Stimulated activated memory B cell treated with anti-CD40 and anti-IgM and Interleukin-4, amounts not matched to agents 10 μg/mL and 1 μg/mL and 100 μg/mL, for 72 hours (primary cell): ENCODE data around the gene C1QTNF2.
"Not testable (repeated sequence)": the region's sequence is repeated elsewhere in the genome, so short reads cannot be mapped to it uniquely, and the experiment has no call there.

Source experiments
- ATAC-seq: fragments of 150-1000 bp; cut with Tn5 transposase; 2 replicates; pipeline ENCODE4 v1.10.0; 2021
- H3K27ac Mint-ChIP-seq: one replicate; pipeline ENCODE4 v1.8.0; 2022; ENCODE audit warnings: mild to moderate bottlenecking, mixed read lengths
- H3K27me3 Mint-ChIP-seq: one replicate; pipeline ENCODE4 v1.8.0; 2022; ENCODE audit warnings: mixed read lengths
- H3K36me3 Mint-ChIP-seq: one replicate; pipeline ENCODE4 v1.8.0; 2022; ENCODE audit warnings: mixed read lengths
- H3K4me1 Mint-ChIP-seq: one replicate; pipeline ENCODE4 v1.8.0; 2022; ENCODE audit warnings: mixed read lengths
- H3K4me3 Mint-ChIP-seq: one replicate; pipeline ENCODE4 v1.8.0; 2022; ENCODE audit warnings: mild to moderate bottlenecking, moderate library complexity, mixed read lengths
- H3K9me3 Mint-ChIP-seq: one replicate; pipeline ENCODE4 v1.8.0; 2022; ENCODE audit warnings: mixed read lengths

C1QTNF2 gene

DNA sequence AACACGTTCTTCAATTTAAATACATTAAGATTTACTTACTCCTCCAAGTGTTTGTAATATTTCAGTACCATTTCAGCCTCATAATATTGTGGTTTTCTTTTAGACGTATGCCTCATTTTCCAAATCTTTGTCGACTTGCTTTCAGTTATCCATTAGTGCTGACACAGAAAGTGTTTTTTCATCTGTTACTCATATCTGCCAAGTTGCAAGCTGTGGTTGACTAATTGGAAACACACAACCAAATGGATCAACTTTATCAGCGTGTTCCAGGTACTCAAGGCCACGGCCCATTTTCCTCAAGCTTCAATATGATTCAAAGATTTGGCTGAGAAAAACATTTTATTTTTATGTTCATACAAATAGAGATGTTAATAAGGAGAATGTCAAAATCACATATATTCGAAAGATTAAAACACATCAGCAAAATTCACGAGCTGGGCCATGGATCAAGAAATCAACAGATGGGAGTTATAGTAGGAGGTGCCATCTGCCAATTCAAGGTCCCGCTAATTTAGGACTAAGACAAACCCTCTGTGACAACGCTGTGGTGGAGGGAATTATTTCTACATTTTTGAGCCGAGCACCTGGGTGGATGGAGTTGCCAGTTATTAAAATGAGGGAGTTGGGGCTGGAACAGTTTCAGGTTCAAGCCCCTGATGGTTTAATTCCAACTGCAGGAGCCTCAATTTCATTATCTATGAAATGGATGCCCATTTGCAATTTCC, 30.9 kb downstream of the C1QTNF2 start:
- peaks cover 11% of the 10 kb centered on the region for H3K27me3 Mint-ChIP-seq
- no peaks in the 10 kb centered on the region for H3K36me3 Mint-ChIP-seq
- H3K4me3 Mint-ChIP-seq = no peak overlapping the region
- no peaks in the 10 kb centered on the region for H3K9me3 Mint-ChIP-seq
- ATAC-seq = no peak
- H3K4me1 Mint-ChIP-seq = no peaks in the 10 kb centered on the region
- no peak overlapping the region for H3K27ac Mint-ChIP-seq

DNA sequence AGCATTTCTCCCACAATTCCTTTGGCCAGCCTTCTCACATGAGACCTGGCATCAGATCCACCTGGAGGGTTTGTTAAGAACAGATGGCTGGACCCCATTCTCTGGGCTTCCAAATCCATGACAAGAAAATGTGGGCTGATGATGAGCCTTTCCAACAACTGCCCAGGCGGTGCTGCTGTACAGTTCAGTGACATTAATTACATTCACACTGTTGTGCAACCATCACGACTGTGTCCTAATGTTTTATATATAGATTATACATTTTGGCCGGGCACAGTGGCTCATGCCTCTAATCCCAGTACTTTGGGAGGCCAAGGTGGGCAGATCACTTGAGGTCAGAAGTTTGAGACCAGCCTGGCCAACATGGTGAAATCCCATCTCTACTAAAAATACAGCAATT, 35.7 kb downstream of the C1QTNF2 start:
- H3K9me3 Mint-ChIP-seq, H3K27ac Mint-ChIP-seq, H3K27me3 Mint-ChIP-seq, H3K36me3 Mint-ChIP-seq, H3K4me1 Mint-ChIP-seq, ATAC-seq, H3K4me3 Mint-ChIP-seq: not testable (repeated sequence)

DNA sequence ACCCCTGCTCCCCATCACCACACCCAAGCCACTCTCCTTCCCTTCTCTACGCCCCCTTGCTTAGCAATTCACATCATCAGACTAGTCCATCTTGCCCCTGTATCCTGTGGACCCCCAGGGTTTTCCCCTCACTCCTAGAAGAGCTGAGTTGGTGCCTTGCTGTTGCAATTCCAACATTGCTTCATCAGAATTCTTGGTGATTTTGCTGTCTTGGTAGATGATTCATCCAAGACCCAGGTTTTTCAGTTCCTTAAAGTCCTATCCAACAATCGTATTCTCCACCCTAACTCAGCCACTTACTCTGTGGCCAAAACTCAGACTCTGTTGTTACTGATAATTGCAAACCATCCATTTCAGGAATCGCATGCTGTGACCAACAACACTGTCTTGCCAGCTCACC, 36.7 kb downstream of the C1QTNF2 start:
- no peaks in the 10 kb centered on the region for H3K36me3 Mint-ChIP-seq
- H3K9me3 Mint-ChIP-seq = no peaks in the 10 kb centered on the region
- ATAC-seq = peak; percentile 25
- no peaks in the 10 kb centered on the region for H3K4me1 Mint-ChIP-seq
- H3K27ac Mint-ChIP-seq = no peak overlapping the region
- no peak overlapping the region for H3K4me3 Mint-ChIP-seq
- no peaks in the 10 kb centered on the region for H3K27me3 Mint-ChIP-seq

DNA sequence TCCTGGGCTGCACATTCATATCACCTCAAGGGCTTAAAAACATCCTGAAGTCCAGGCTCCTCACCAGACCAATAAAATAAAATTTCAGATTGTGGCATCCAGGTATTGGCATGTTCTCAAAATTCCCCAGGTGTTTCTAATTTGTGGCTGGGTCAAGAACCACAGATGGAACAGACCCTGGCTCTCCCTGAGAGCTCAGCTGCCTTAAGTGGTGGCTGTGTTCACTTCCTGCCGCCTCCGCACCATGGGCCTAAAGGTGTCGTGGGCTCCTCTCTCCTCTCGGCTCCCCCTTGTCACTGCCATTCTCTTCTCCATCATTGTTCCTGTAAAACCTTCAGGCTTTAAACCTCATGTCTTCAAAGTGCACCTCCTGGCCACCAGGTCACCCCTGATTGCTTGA, 40.2 kb downstream of the C1QTNF2 start:
- H3K27me3 Mint-ChIP-seq = no peaks in the 10 kb centered on the region
- H3K27ac Mint-ChIP-seq = no peak overlapping the region
- no peaks in the 10 kb centered on the region for H3K9me3 Mint-ChIP-seq
- no peaks in the 10 kb centered on the region for H3K4me1 Mint-ChIP-seq
- no peak for ATAC-seq
- H3K4me3 Mint-ChIP-seq = no peak overlapping the region
- no peaks in the 10 kb centered on the region for H3K36me3 Mint-ChIP-seq

DNA sequence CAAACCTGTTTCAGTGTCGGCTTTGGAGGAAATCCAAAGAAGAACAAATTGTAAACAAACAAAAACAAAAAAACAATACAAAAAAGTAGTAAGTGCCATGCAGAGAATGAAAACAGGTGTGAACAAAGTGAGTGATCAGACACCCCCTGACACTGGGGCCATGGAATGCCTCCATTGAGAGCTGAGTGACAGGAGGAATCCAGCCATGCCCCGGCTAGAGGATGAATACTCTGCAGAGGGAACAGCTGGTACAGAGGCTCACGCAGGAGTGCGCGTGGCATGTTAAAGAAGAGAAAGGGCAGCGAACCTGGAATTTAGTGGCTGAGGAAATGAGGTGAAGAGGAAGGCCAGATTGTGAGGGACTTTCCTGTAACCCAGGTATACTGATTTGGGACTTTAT, 42.6 kb downstream of the C1QTNF2 start:
- H3K9me3 Mint-ChIP-seq = no peaks in the 10 kb centered on the region
- no peak overlapping the region for H3K4me3 Mint-ChIP-seq
- no peak overlapping the region for H3K27ac Mint-ChIP-seq
- H3K36me3 Mint-ChIP-seq = no peaks in the 10 kb centered on the region
- no peaks in the 10 kb centered on the region for H3K27me3 Mint-ChIP-seq
- no peaks in the 10 kb centered on the region for H3K4me1 Mint-ChIP-seq
- no peak for ATAC-seq

DNA sequence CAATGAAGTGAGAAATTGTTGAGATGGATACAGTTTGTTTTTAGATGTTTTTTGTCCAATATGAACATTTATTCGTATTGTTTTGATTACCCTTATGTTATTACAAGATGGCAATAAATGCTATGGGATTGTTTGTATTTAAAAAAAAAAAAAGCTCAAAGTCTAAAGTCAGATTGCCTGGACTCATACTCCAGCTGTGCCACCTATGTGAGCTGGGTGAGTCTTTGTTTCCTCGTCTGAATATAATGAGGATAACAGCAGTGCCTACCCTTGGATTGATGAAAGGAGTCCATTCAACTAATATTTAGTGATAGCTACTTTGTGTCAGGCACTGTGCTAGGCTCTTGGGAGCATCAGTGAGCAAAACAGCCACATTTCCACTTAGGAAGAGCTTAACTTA, 43.4 kb downstream of the C1QTNF2 start:
- no peaks in the 10 kb centered on the region for H3K4me1 Mint-ChIP-seq
- ATAC-seq = no peak
- no peaks in the 10 kb centered on the region for H3K36me3 Mint-ChIP-seq
- peaks cover 2% of the 10 kb centered on the region for H3K27me3 Mint-ChIP-seq
- no peaks in the 10 kb centered on the region for H3K9me3 Mint-ChIP-seq
- no peak overlapping the region for H3K4me3 Mint-ChIP-seq
- H3K27ac Mint-ChIP-seq = no peak overlapping the region

DNA sequence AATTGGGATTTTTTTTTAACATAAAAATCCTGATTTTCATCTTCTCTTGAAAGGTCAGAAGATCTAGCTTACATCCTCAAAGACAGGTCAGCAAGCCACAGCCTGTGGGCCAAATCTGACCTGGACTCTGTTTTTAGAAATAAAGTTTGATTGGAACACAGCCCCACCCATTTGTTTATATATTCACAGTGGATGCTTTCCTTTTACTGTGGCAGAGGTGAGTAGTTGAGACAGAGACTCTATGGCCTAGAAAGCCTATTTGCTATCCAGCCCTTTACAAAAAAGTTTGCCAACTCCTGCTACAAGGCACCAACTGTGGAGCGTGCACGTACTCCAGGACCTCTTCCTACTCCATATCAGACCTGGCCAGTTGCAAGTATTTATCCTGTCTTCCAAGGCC, 44.7 kb downstream of the C1QTNF2 start:
- H3K27me3 Mint-ChIP-seq = peaks cover 15% of the 10 kb centered on the region
- no peak for ATAC-seq
- no peak overlapping the region for H3K27ac Mint-ChIP-seq
- H3K36me3 Mint-ChIP-seq = no peaks in the 10 kb centered on the region
- H3K4me1 Mint-ChIP-seq = no peaks in the 10 kb centered on the region
- H3K4me3 Mint-ChIP-seq = no peak overlapping the region
- H3K9me3 Mint-ChIP-seq = no peaks in the 10 kb centered on the region

DNA sequence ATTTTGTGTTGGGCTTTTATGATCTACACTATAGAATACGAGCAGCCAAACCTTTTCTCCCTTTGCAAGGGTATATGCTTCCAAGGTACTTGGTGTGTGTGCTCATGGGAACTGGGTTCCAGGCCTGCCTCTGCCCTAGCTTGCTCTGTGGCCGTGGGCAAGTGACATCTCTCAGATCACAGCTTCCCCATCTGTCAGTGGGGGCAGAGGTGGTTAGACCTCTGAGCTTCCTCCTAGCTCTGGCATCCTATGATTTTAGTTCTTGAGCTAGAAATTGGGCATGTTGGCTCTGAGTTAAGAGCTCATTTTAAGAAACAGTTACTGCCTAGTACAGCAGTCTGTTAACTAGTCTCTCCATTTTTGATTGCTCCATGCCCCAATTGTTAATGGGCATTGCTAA, 45.5 kb downstream of the C1QTNF2 start:
- no peak for ATAC-seq
- H3K4me1 Mint-ChIP-seq = no peaks in the 10 kb centered on the region
- H3K4me3 Mint-ChIP-seq = no peak overlapping the region
- no peaks in the 10 kb centered on the region for H3K36me3 Mint-ChIP-seq
- no peaks in the 10 kb centered on the region for H3K9me3 Mint-ChIP-seq
- no peak overlapping the region for H3K27ac Mint-ChIP-seq
- peaks cover 23% of the 10 kb centered on the region for H3K27me3 Mint-ChIP-seq

DNA sequence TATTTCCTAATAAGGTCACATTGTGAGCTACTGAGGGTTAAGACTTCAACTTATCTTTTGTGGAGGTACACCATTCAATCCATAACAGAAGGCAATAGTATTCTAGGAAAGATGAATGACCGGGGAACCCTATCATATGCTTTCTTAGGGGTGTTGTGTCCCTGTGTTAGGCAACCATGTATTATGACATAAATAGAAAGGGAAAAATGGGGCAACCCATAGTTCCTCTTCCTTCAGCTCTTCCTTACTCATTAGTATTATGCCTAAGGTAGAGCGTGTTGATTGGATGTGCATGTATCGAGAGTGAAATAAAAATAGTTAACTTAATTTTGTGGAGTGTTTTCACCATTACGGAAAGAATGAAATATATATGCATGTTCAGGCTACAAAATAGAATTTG, 52.0 kb downstream of the C1QTNF2 start:
- peaks cover 47% of the 10 kb centered on the region for H3K27me3 Mint-ChIP-seq
- no peaks in the 10 kb centered on the region for H3K4me1 Mint-ChIP-seq
- H3K27ac Mint-ChIP-seq = no peak overlapping the region
- no peak overlapping the region for H3K4me3 Mint-ChIP-seq
- no peak for ATAC-seq
- H3K9me3 Mint-ChIP-seq = no peaks in the 10 kb centered on the region
- no peaks in the 10 kb centered on the region for H3K36me3 Mint-ChIP-seq

DNA sequence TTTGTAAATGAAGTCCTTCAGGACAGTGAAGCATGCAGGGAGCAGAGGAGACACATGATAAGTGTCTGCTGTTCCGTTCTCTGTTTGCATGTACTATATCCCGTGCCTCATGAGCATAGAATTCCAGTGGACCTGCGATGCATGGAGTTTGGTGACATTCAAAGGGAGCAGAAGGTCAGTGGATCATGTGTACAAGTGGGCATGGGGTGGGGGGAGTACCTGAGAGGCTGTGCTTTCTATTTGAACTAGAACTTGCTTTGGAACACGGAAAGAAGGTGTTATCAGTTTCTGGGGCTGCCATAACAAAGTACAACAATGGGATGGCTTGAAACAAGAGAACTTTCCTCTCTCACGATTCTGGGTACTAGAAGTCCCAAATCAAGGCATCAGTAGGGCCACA, 53.0 kb downstream of the C1QTNF2 start:
- H3K27me3 Mint-ChIP-seq = peaks cover 56% of the 10 kb centered on the region
- no peaks in the 10 kb centered on the region for H3K9me3 Mint-ChIP-seq
- H3K4me1 Mint-ChIP-seq = peaks cover 7% of the 10 kb centered on the region
- ATAC-seq = no peak
- no peak overlapping the region for H3K27ac Mint-ChIP-seq
- H3K36me3 Mint-ChIP-seq = peaks cover 5% of the 10 kb centered on the region
- no peak overlapping the region for H3K4me3 Mint-ChIP-seq

DNA sequence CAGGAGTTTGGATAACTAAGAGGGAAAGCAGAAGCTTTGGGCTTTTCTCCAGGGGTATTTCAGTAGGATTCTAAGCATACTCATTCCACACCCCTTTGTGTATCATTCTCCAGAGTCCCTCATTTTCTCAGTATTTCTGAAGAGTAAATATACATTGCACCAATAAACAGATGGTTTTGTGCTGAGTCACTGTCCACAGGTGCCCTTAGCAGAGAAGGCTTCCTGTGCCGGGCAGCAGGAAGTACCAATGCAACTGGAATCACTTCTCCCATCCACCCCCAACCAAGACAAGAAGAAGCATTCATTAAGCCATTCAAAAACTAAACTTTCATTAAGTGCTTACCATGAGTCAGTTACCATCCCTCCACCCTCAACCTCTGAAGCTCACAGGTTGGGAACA, 54.5 kb downstream of the C1QTNF2 start:
- Mint-ChIP-seq H3K36me3 (peaks cover 5% of the 10 kb centered on the region), H3K27me3 (peaks cover 55% of the 10 kb centered on the region), H3K4me3 (no peak overlapping the region), H3K9me3 (no peaks in the 10 kb centered on the region), H3K4me1 (peaks cover 8% of the 10 kb centered on the region), H3K27ac (no peak overlapping the region)
- no peak for ATAC-seq

DNA sequence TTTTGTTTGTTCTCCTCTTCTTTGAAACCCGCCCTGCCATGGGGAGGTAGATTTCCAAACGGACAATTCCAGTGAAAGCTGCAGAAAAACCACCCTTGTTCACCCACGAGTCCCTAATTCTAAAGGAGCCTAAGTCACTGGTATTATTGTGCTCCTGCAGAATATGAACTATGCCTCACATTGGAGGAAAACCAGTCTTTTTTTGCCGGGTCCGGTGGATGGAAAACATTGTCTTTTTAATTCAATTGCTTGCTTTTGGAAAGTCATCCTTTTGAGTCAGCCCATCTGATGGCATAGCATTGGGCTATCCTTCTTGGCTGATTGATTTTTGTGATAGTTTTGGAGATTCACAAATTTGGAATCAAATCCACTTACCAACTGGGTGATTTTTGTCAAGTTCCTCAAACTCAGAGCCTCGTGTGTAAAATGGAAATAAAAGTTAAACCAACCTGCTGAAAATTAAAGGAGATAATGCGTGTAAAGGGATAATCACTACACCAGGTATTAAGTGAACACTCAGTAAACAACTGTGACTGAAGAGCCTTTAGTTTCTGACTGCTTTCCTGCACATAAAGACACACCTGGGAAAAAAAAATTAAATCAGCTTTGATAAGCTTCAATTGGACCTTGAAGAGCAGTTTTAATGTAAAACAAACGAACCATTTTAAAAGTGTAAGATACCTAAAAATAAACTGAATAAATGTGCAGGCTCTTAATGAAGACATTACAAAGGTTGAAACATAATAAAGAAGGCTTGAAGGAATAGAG, 57.3 kb downstream of the C1QTNF2 start:
- peaks cover 64% of the 10 kb centered on the region for H3K27me3 Mint-ChIP-seq
- peak overlapping the region; percentile 20 for H3K27ac Mint-ChIP-seq
- H3K4me3 Mint-ChIP-seq = peak overlapping the region; percentile 75
- no peaks in the 10 kb centered on the region for H3K9me3 Mint-ChIP-seq
- ATAC-seq = no peak
- peaks cover 8% of the 10 kb centered on the region for H3K4me1 Mint-ChIP-seq
- H3K36me3 Mint-ChIP-seq = peaks cover 5% of the 10 kb centered on the region

DNA sequence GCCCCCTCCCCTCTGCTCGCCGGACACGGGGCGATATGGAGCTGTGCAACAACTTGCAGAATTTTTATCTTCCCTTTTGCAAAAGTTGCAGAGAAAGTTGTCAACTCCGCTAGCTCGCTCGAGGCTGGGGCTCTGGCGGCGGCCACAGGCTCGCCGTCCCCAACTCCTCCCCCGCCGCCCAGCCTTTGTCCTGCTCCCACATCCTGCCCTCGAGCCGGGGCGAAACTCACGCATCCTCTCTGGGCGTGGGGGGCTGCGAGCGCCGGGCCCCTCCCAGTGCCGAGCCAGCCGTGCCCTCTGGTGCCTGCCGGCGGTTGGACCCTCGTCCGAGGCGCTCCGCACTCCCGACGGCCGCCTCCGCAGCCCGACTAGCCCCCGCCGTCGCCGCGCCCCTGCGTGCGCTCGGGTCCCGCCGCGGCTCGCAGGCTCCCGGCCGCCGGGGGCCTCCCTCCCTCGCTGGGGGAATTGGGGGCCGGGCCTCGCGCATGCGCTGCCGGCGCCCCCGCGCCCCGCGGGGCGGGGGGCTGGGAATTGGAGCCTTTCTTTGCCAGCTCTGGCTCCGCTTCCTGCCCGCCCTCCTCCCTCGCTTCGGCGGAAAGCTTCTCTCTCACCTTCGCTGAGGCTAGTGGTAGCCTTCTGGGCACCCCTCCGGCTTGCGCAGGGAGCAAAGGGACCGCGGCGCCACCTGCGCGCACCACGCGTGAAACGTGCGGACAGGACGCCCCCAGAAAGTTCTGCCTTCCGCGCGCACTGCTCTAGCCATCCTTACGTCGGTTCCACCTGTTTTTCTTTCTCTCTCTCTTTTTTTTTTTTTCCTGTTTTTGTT, 58.1 kb downstream of the C1QTNF2 start, which contains the start of gene CCNJL:
Gene CCNJL (minus strand): TSS at position 431 of the 826 bp plus-strand sequence. CDS start 641 bp downstream, outside the sequence.
- Mint-ChIP-seq H3K27ac (peak within 1 kb of the TSS; percentile 20), H3K27me3 (peaks cover 65% of the 10 kb centered on the region), H3K9me3 (no peaks in the 10 kb centered on the region), H3K36me3 (peaks cover 5% of the 10 kb centered on the region), H3K4me3 (peak within 1 kb of the TSS; percentile 75), H3K4me1 (peaks cover 8% of the 10 kb centered on the region)
- ATAC-seq = no peak

DNA sequence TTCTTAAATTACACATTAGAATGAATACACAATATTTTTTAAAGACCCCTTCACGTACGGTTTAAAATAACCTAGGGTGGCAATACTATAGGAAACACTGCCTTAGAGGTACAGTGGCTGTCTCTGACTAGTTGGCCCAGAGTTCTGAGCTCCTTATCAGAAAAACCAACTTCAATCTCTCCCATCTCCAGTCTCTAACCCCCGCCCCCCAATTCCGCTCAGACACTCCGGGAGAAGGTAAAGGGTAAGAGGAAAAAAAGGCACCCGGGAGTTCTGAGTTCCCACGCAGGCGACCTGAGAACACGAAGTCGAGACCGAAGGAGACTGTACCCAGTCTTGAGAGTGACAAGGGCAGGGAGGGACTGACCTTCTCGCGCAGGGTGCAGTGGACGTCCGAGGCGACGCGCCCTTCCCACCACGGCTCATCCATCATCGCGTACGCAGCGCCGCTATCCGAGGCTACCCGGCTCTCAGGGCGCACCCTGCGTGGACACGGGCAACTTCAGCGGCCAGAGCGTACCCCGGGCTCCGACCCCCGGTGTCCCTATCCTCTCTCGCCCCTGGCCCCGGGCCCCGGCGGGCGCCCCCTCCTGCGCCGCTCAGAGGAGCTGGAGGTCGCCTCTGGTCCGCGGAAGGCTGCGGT, 58.8 kb downstream of the C1QTNF2 start:
- Mint-ChIP-seq H3K4me3 (peak overlapping the region; percentile 52), H3K27ac (no peak overlapping the region), H3K4me1 (peaks cover 8% of the 10 kb centered on the region), H3K36me3 (peaks cover 5% of the 10 kb centered on the region), H3K27me3 (peaks cover 73% of the 10 kb centered on the region), H3K9me3 (no peaks in the 10 kb centered on the region)
- ATAC-seq = no peak
